ENCODE measurements around the gene SPDYE11. TPM values are rescaled to one million over a fixed set of nuclear protein-coding genes. Genes with fewer than 3 reads are reported as not detected.
"Not testable (repeated sequence)": the region's sequence is repeated elsewhere in the genome, so short reads cannot be mapped to it uniquely, and the experiment has no call there.

Gene SPDYE11
- polyA plus RNA-seq (ENCODE audit: insufficient read length in 3 of 3), result under 1 TPM; 0.32 to 0.83 (median 0.47) TPM
- long read RNA-seq, donor 1, result 0 reads
- long read RNA-seq, donor 2, result 0 reads
- long read RNA-seq, donor 3, result 0 reads
- long read RNA-seq, donor 4, result 0 reads
- long read RNA-seq, donor 5, result 0 reads
- long read RNA-seq, donor 6, result 0 reads
- long read RNA-seq, donor 7, result 0 reads
- long read RNA-seq, donor 8, result 0 reads
- long read RNA-seq, donor 9, result 0 reads
- long read RNA-seq, donor 10, result 0 reads
- long read RNA-seq, donor 11, result 0 reads
- long read RNA-seq, donor 12, result 0 reads
- long read RNA-seq, donor 13, result 0 reads
- long read RNA-seq, donor 14, result 0 reads
- long read RNA-seq, donor 15, result 0 reads
- long read RNA-seq, donor 16, result 0 reads

GRCh38 chr7:73057811-73058210 is at the start of gene SPDYE11:
Gene SPDYE11, minus strand, starts transcription at chr7:73057911. Its CDS starts 1,800 bp downstream, at chr7:73056111.
- not testable (repeated sequence) for DNase-seq (ENCODE audit: extremely low read depth in 1 of 11, low read depth in 9 of 11, low spot score in 4 of 11)

- not testable (repeated sequence) for DNase-seq (ENCODE audit: extremely low read depth in 1 of 11, low read depth in 9 of 11, low spot score in 4 of 11)
These were observed 28.2 kb upstream of the SPDYE11 start, which contains the start of gene SPDYE9 for GRCh38 chr7:73085938-73086337. Gene SPDYE9, minus strand, starts transcription at chr7:73086038. Its CDS starts 1,800 bp downstream, at chr7:73084238.

- not testable (repeated sequence) for DNase-seq (ENCODE audit: extremely low read depth in 1 of 11, low read depth in 9 of 11, low spot score in 4 of 11)
These were observed 28.0 kb downstream of the SPDYE11 start, which contains the start of gene SPDYE8 for GRCh38 chr7:73029666-73030065. Gene SPDYE8, minus strand, starts transcription at chr7:73029766. Its CDS starts 1,800 bp downstream, at chr7:73027966.

- DNase-seq (ENCODE audit: extremely low read depth in 1 of 11, low read depth in 9 of 11, low spot score in 4 of 11), result not testable (repeated sequence)
These were observed 51.2 kb downstream of the SPDYE11 start for GRCh38 chr7:73006491-73006890.

GRCh38 chr7:73005693-73006447 is 51.8 kb downstream of the SPDYE11 start:
- DNase-seq (ENCODE audit: extremely low read depth in 1 of 11, low read depth in 9 of 11, low spot score in 4 of 11), result peak in 7 of 11 donors; percentile 54 to 90 (median 87)

GRCh38 chr7:73005356-73005692 is 52.4 kb downstream of the SPDYE11 start:
- not testable (repeated sequence) for DNase-seq (ENCODE audit: extremely low read depth in 1 of 11, low read depth in 9 of 11, low spot score in 4 of 11)

- DNase-seq (ENCODE audit: extremely low read depth in 1 of 11, low read depth in 9 of 11, low spot score in 4 of 11), result not testable (repeated sequence)
These were observed 59.7 kb downstream of the SPDYE11 start for GRCh38 chr7:72997887-72998468.

Other genes starting within 250 kb of the SPDYE11 start
- 1 to 10 TPM; 3.8 to 6.8 (median 4.2) TPM for gene TYW1B, start 229.7 kb downstream of the SPDYE11 start, polyA plus RNA-seq (ENCODE audit: insufficient read length in 3 of 3)
- 10 to 100 TPM; 38.4 to 49.2 (median 48.1) TPM for gene POM121, start 132.8 kb downstream of the SPDYE11 start, polyA plus RNA-seq (ENCODE audit: insufficient read length in 3 of 3)
- 1 to 10 TPM; 1.3 to 3.4 (median 1.9) TPM for gene TRIM74, start 88.4 kb downstream of the SPDYE11 start, polyA plus RNA-seq (ENCODE audit: insufficient read length in 3 of 3)
- gene SPDYE8, start 28.1 kb downstream of the SPDYE11 start, polyA plus RNA-seq (ENCODE audit: insufficient read length in 3 of 3), result under 1 TPM; 0.20 to 0.83 (median 0.32) TPM
- under 1 TPM; 0.20 to 0.83 (median 0.32) TPM for gene SPDYE9, start 28.1 kb upstream of the SPDYE11 start, polyA plus RNA-seq (ENCODE audit: insufficient read length in 3 of 3)